Brain microvascular endothelial cell (primary cell): ENCODE data around the gene TULP4.

Source experiments
- DNase-seq: peaks from one replicate; pipeline ENCODE4 v3.0.0-alpha.2; 2020
- H3K27ac ChIP-seq: fragments of 250-450 bp; sonication (Bioruptor Pico); 2 replicates; pipeline ENCODE4 v1.5.1; 2020; ENCODE audit warnings: mild to moderate bottlenecking, moderate library complexity
- H3K27me3 ChIP-seq: fragments of 250-450 bp; sonication (Bioruptor Pico); replicated peaks from 2 replicates; pipeline ENCODE4 v1.5.1; 2020; ENCODE audit warnings: mild to moderate bottlenecking
- H3K36me3 ChIP-seq: fragments of 250-450 bp; sonication (Bioruptor Pico); replicated peaks from 2 replicates; pipeline ENCODE4 v1.5.1; 2020; ENCODE audit warnings: mild to moderate bottlenecking
- H3K4me3 ChIP-seq: 2 replicates; pipeline ENCODE4 v1.5.1; 2011; ENCODE audit warnings: low read depth, mild to moderate bottlenecking, control low read depth, low read length, moderate library complexity
- CTCF ChIP-seq: IDR thresholded peaks from 2 replicates; pipeline ENCODE4 v1.5.1; 2011; ENCODE audit warnings: low read depth, mild to moderate bottlenecking, moderate library complexity, low read length, control low read depth, inconsistent platforms; ENCODE audit errors: missing control alignments
- in situ Hi-C: cut with HindIII; loops from 2 replicates; pipeline ENCODE4 v1.10.0; 2017; ENCODE audit warnings: low sequenced_read_pairs, low pct_ligation_motif_present

TULP4 gene

DNA sequence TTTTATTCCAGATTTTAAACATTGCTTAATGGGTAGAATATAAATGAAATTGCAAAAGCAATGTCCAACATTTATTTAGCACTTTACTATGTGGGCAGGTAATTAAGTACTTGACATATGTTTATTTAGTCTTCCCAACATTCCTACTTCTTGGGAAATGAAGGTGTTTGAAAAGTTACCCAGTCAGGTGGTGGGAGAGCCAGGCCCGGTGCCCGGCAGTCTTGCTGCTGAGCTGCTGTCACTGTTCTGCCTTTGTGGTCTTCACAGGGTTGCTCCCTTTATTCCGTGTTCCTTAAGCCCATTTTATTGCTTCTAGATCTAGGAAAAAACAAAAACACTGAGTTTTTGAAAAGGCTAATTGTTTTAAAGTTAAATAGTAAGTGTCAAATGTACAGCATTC is 42.6 kb upstream of the TULP4 start:
- Histone ChIP-seq H3K36me3 (no peaks in the 10 kb centered on the region), H3K4me3 (no peak overlapping the region), H3K27ac (no peak overlapping the region), H3K27me3 (no peaks in the 10 kb centered on the region)
- no peak for TF ChIP-seq CTCF
- in situ Hi-C loops = no loop called here
- no peak for DNase-seq

DNA sequence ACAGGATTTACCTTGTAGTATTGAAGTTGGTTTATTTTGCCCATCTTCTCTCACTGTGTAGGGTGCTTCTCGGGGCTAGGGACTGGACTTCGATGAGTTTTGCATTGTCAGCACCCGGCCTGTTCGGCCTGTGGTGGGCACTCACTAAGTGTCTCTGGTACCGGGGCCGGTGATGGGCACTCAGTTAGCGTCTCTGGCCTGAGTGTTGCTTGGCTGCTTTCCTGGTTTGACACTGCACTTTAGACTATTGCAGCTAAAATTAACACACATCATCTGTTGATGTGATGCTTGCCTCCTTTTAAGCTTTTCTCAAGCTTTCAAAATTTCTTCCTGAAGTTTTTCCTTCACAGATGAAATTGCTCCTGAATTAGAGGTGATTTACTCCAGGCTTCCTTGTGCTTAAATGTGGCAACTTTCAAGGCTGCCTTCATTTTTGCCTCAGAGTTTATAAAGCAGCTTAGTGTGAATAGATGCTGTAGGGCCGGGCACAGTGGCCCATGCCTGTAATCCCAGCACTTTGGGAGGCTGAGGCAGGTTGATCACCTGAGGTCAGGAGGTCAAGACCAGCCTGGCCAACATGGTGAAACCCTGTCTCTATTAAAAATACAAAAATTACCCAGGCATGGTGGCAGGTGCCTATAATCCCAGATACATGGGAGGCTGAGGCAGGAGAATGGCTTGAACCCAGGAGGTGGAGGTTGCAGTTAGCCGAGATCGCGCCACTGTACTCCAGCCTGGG is 41.7 kb upstream of the TULP4 start:
- no peak for TF ChIP-seq CTCF
- Histone ChIP-seq H3K36me3 (no peaks in the 10 kb centered on the region), H3K4me3 (no peak overlapping the region), H3K27me3 (no peaks in the 10 kb centered on the region), H3K27ac (no peak overlapping the region)
- no peak for DNase-seq
- in situ Hi-C loops = no loop called here

DNA sequence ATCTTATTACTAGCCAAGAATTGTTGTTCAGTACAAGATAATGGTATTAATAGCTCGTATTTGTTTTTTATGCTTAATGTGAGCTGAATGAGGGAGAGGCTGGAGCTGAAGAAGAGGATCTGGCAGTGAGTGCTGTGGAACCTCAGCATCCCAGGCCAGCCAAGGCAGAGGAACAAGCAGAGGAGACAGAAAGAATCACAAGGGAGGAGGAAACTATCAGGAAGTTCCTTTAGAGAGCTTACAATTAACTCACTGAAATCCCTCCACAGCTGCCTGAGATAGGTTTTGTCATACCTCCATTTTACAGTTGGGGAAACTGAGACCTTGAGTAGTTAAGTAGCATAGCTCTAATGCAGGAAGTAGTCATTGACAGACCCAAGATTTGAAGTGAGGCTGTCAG is 39.9 kb upstream of the TULP4 start:
- Histone ChIP-seq H3K4me3 (no peak overlapping the region), H3K36me3 (no peaks in the 10 kb centered on the region), H3K27ac (no peak overlapping the region), H3K27me3 (no peaks in the 10 kb centered on the region)
- in situ Hi-C loops = no loop called here
- no peak for DNase-seq
- no peak for TF ChIP-seq CTCF

DNA sequence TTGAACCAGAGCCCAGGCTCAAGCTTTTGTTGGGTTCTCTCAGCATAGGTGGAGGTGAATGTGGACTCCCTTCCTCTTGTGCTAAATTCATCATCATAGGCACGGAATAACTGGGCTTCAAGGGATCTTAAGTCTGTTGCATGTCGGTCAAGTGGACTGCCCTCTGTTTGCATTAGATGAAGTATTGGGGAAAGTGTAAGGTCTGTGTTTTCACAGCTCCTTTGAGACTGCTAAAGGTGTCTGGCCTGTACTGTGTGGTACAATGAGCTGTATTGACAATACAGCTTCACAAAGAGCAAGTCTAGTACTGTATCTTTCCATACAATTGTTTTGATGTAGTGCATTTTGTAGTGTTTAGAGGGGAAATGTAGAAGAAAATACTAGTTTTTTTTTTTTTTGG is 34.3 kb upstream of the TULP4 start:
- no peak for TF ChIP-seq CTCF
- Histone ChIP-seq H3K27ac (no peak overlapping the region), H3K4me3 (no peak overlapping the region), H3K27me3 (no peaks in the 10 kb centered on the region), H3K36me3 (no peaks in the 10 kb centered on the region)
- in situ Hi-C loops = no loop called here
- no peak for DNase-seq

DNA sequence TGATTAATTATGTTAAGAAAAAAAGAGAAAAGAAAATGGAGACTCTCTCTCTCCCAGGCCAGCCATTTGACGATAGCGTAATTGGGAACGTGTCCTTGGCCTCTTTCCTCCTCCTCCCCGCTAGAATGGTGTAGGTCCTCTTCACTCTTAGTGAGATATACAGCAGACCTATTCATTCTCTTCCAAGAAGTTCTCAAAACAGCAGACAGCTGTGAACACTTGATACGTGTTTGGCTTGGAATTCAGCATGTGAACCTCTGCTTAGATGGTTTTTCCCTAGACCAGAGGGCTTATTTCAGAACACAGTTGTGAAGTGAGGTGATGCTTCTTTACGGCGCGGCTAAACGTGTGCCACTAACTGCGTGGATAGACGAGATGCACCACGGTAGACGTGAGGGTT is 32.6 kb upstream of the TULP4 start:
- in situ Hi-C loops = no loop called here
- Histone ChIP-seq H3K36me3 (no peaks in the 10 kb centered on the region), H3K27ac (no peak overlapping the region), H3K27me3 (no peaks in the 10 kb centered on the region), H3K4me3 (no peak overlapping the region)
- TF ChIP-seq CTCF = no peak
- no peak for DNase-seq
